Prostate gland (tissue), 2 donors: ENCODE measurements around the gene RIMS3. TPM values are rescaled to one million over a fixed set of nuclear protein-coding genes. Genes with fewer than 3 reads are reported as not detected.

Experiments used
- DNase-seq: peaks from one replicate; pipeline ENCODE4 v3.0.0-alpha.2; 2019; ENCODE audit warnings: low spot score
- H3K27ac ChIP-seq, 2 donors: fragments of 200-600 bp; sonication (generic); 2 replicates each; pipeline ENCODE4 v1.5.1; 2017 to 2019
- H3K27me3 ChIP-seq: fragments of 200-600 bp; sonication (generic); replicated peaks from 2 replicates; pipeline ENCODE4 v1.5.1; 2019; ENCODE audit not compliant: insufficient read depth
- H3K36me3 ChIP-seq, 2 donors: fragments of 200-600 bp; sonication (generic); 1 replicate in 1 of 2; 2 replicates in 1 of 2; pipeline versions ENCODE4 v1.5.1 to v1.8.1; 2017 to 2019
- H3K4me1 ChIP-seq: fragments of 200-600 bp; sonication (generic); replicated peaks from 2 replicates; pipeline ENCODE4 v1.5.1; 2019
- H3K4me3 ChIP-seq, 2 donors: fragments of 200-600 bp; sonication (generic); 2 replicates each; pipeline ENCODE4 v1.5.1; 2017 to 2019
- H3K9me3 ChIP-seq: fragments of 200-600 bp; sonication (generic); 2 replicates; pipeline ENCODE4 v1.5.1; 2017
- POLR2A ChIP-seq: fragments of 450-650 bp; IDR thresholded peaks from one replicate; pipeline ENCODE4 v1.6.1; 2016; ENCODE audit warnings: antibody characterized with exemption, mild to moderate bottlenecking
- POLR2AphosphoS5 ChIP-seq: sonication (generic); formaldehyde crosslinking; IDR thresholded peaks from one replicate; pipeline ENCODE4 v1.6.1; 2017; ENCODE audit warnings: antibody characterized with exemption
- WGBS: methylation state at CpG from one replicate; pipeline ENCODE4 v1.1.5; 2018; 5-methylcytosine and 5-hydroxymethylcytosine counted together
- intact Hi-C: fragments of 100-400 bp; cut with DNase I; formaldehyde crosslinking; loops from one replicate; pipeline ENCODE4 v1.14.2; 2022
- total RNA-seq, 2 donors: library from RNA; depleted of rRNA; stranded (reverse); fragments of >200 nt; gene quantifications; one replicate each; pipeline ENCODE4 v1.1.0, GENCODE V29; 2016
- TF ChIP-seq, protein P1 (sequence below), 4 experiments: fragments of 200-600 bp in 2 of 4; fragments of 450-650 bp in 2 of 4; sonication (generic) in 2 of 4; IDR thresholded peaks; 1 replicate in 3 of 4; 2 replicates in 1 of 4; pipeline ENCODE4 v1.5.1; 2016 to 2019; ENCODE audit warnings: antibody characterized with exemption in 4 of 4, mild to moderate bottlenecking in 2 of 4, moderate library complexity in 2 of 4

RIMS3 gene
- total RNA-seq, 2 donors from 2014 or later, result 3.0 to 10.5 TPM

DNA sequence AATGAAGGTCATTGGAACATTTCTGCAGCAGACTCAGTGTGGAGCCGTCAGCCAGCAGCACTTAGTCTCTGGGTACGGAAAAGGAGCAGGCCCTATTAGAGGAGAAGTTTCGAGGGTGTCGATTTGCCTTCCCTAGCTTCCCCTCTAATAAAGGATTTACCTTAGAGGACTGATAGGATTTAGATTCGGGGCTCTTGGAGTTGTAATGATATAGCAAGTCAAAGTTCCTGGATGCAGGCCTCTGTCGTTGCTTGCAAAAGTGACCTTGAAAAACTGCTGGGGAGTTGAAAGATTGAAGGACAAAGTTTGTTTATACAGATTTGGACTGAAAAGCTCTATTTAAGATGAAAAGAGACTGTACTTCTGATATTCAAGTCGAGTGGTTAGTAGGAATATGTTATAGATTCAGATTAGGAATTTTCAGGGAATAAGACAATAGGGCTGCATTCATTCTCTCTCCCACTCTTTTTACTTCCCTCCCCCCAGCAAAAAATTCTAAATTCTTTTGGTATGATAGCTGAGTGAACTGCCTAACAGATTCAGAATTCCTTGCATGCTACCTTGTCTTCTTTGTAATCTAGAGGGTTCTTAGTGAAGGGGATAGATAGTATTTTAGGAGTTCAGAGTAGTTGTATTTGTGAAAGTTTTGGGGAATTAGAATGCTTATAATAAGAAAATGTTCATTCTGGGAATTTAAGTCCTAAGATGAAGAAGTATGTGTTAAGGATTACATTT is 45.3 kb upstream of the RIMS3 start:
- Histone ChIP-seq H3K27ac (peak overlapping the region; percentile 62 to 67), H3K4me1 (no peaks in the 10 kb centered on the region), H3K36me3 (no peaks in the 10 kb centered on the region), H3K27me3 (no peaks in the 10 kb centered on the region), H3K4me3 (peak overlapping the region; percentile 42 to 48), H3K9me3 (no peaks in the 10 kb centered on the region)
- 6% methylated on average over 7 of the region's 7 CpGs for WGBS
- intact Hi-C loops, result no loop called here
- TF ChIP-seq POLR2AphosphoS5 (no peak), POLR2A (no peak)
- TF ChIP-seq, protein P1, sequence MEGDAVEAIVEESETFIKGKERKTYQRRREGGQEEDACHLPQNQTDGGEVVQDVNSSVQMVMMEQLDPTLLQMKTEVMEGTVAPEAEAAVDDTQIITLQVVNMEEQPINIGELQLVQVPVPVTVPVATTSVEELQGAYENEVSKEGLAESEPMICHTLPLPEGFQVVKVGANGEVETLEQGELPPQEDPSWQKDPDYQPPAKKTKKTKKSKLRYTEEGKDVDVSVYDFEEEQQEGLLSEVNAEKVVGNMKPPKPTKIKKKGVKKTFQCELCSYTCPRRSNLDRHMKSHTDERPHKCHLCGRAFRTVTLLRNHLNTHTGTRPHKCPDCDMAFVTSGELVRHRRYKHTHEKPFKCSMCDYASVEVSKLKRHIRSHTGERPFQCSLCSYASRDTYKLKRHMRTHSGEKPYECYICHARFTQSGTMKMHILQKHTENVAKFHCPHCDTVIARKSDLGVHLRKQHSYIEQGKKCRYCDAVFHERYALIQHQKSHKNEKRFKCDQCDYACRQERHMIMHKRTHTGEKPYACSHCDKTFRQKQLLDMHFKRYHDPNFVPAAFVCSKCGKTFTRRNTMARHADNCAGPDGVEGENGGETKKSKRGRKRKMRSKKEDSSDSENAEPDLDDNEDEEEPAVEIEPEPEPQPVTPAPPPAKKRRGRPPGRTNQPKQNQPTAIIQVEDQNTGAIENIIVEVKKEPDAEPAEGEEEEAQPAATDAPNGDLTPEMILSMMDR (IDR thresholded peaks at IDR 0.05), result no peak
- no peak for DNase-seq

DNA sequence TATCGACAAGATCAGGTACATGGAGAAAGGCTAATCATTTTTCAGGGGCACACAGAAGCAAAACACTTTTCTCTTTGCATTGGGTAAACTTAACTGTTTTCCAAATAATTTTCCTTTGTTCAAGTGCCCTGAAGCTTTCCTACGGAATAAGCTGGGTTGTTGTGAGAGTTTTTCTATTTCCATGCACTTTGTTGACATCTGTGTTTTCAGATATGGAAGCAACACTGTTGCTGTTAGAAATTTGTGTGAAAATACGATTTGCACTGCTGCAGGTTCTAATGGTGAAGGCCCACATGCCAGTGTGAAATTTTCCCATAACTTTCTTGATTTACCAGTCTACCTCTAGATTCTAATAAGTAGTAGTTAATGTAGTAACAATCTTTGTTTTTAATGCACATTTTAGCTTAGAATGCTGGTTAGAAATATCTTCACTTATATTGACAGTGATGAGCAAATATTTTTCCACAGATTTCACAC is 44.4 kb upstream of the RIMS3 start:
- H3K36me3 ChIP-seq, result no peaks in the 10 kb centered on the region
- TF ChIP-seq POLR2AphosphoS5, result no peak
- TF ChIP-seq, protein P1 (IDR thresholded peaks at IDR 0.05), result no peak
- TF ChIP-seq POLR2A, result no peak
- WGBS, result 7% methylated on average over 3 of the region's 3 CpGs
- H3K4me1 ChIP-seq, result no peaks in the 10 kb centered on the region
- intact Hi-C loops, result loop anchor here (2.0 kb wide), 1 partner anchor 17 kb away; no protein-coding TSS in a partner anchor
- peak overlapping the region; percentile 42 to 48 for H3K4me3 ChIP-seq
- H3K27me3 ChIP-seq, result no peaks in the 10 kb centered on the region
- no peaks in the 10 kb centered on the region for H3K9me3 ChIP-seq
- H3K27ac ChIP-seq, result peak overlapping the region; percentile 67 to 73
- no peak for DNase-seq

DNA sequence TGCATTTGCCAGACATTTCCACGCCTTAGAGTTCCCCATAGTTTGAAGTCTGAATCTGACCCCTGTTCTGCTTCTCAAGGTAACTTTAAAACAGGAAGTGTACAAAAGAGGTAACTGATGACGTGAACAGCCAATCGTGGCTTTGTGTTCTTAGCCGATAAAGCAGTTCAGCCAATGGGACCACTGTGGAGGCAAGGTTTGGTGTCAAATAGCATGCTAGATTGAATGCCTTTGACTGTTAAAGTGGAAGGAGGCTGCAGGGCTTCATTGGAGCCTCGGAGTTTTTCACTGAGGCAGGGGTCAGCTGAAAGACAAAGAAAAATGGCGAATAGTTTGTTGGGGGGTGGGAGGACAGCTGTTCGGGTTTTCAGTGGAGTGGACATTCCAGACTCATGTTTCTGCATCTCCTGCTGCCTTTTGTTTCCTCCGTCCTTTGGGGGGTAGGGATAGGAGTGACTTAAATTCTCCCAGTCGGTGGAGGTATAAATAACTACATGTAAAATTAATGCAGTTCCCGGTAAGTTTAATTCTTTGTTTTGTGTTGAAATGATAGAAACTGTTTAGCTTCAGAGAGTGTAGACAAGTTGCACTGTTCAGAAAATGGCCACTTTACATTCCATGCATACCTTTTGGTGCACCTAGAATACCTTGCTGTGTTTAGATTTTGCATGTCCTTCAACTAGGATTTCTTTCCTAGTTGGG is 43.8 kb upstream of the RIMS3 start:
- WGBS, result 2% methylated on average over 10 of the region's 10 CpGs
- peak overlapping the region; percentile 67 to 73 for H3K27ac ChIP-seq
- no peaks in the 10 kb centered on the region for H3K9me3 ChIP-seq
- no peaks in the 10 kb centered on the region for H3K4me1 ChIP-seq
- H3K27me3 ChIP-seq, result no peaks in the 10 kb centered on the region
- H3K4me3 ChIP-seq, result peak overlapping the region; percentile 42 to 48
- intact Hi-C loops, result loop anchor here (2.0 kb wide), 1 partner anchor 16 kb away; no protein-coding TSS in a partner anchor
- DNase-seq, result peak; percentile 95
- no peaks in the 10 kb centered on the region for H3K36me3 ChIP-seq
- TF ChIP-seq, protein P1 (IDR thresholded peaks at IDR 0.05), result no peak
- TF ChIP-seq POLR2A, result peak; percentile 79
- peak; percentile 98 for TF ChIP-seq POLR2AphosphoS5

DNA sequence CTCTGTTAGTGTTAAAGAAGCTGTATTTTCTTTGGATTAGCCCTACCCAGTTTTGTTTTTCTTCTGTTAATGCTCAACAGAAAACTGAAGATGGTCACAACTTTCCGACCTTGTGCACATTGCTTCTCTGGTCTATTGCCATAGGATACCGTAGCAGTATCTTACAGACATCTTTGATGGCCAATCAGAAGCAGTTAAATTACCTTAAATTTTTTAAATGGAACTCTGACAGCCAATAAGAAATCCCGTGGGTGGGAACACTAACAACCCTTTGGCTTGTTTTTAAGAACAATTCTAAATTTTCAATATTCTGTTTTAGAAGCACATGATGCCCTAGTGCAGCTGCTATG is 43.2 kb upstream of the RIMS3 start:
- Histone ChIP-seq H3K4me1 (no peaks in the 10 kb centered on the region), H3K27me3 (no peaks in the 10 kb centered on the region), H3K27ac (peak overlapping the region; percentile 67 to 73), H3K9me3 (no peaks in the 10 kb centered on the region), H3K36me3 (no peaks in the 10 kb centered on the region), H3K4me3 (peak overlapping the region; percentile 42 to 48)
- no peak for DNase-seq
- intact Hi-C loops, result loop anchor here (2.0 kb wide), 1 partner anchor 16 kb away; no protein-coding TSS in a partner anchor
- TF ChIP-seq, protein P1 (IDR thresholded peaks at IDR 0.05), result no peak
- TF ChIP-seq POLR2A (no peak), POLR2AphosphoS5 (no peak)
- WGBS, result 2% methylated on average over 3 of the region's 3 CpGs
